ENCODE results near the gene EYA2. TPM values are rescaled to one million over a fixed set of nuclear protein-coding genes. Genes with fewer than 3 reads are reported as not detected.

The EYA2 gene
- total and polyA plus RNA-seq, 2 of the 4 experiments (the other 2 are of a cell fraction) = 2.3 to 5.4 TPM

DNA sequence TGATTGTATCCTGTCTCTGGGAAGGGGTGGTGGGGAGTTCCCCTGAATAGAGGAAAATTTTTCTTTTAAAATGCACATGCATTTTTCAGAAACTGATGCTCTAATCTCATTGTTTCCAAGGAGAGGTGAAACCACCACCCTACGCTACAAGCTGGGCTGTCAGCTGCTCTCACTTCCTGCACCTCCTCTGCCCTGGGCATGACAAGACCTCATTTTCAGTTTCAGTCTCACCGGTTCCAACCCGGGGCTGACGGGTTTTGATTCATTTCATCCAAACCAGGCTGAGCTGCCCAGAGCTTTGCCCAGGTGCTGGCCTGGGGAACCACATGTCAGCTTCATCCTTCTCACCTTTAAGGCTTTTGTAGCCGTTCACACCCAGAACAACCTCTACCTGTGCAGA is 99.7 kb downstream of the EYA2 start:
- TF ChIP-seq MXI1 (IDR thresholded peaks at IDR 0.05; ENCODE audit: borderline replicate concordance, low read depth, low read length) (no peak), POLR2A (IDR thresholded peaks at IDR 0.05; ENCODE audit: low read depth, low read length) (no peak), NFE2L2 (IDR thresholded peaks at IDR 0.05; ENCODE audit: low read depth, low read length) (no peak), CEBPB (IDR thresholded peaks at IDR 0.05; ENCODE audit: low read depth, low read length) (no peak), BHLHE40 (IDR thresholded peaks at IDR 0.05; ENCODE audit: low read depth, low read length) (no peak)
- TF ChIP-seq, protein P1, sequence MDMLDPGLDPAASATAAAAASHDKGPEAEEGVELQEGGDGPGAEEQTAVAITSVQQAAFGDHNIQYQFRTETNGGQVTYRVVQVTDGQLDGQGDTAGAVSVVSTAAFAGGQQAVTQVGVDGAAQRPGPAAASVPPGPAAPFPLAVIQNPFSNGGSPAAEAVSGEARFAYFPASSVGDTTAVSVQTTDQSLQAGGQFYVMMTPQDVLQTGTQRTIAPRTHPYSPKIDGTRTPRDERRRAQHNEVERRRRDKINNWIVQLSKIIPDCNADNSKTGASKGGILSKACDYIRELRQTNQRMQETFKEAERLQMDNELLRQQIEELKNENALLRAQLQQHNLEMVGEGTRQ (IDR thresholded peaks at IDR 0.05; ENCODE audit: low read depth, low read length) = no peak
- TF ChIP-seq, protein P2, sequence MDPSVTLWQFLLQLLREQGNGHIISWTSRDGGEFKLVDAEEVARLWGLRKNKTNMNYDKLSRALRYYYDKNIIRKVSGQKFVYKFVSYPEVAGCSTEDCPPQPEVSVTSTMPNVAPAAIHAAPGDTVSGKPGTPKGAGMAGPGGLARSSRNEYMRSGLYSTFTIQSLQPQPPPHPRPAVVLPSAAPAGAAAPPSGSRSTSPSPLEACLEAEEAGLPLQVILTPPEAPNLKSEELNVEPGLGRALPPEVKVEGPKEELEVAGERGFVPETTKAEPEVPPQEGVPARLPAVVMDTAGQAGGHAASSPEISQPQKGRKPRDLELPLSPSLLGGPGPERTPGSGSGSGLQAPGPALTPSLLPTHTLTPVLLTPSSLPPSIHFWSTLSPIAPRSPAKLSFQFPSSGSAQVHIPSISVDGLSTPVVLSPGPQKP (IDR thresholded peaks at IDR 0.05; ENCODE audit: borderline replicate concordance, low read depth, low read length) = no peak
- TF ChIP-seq, protein P3, sequence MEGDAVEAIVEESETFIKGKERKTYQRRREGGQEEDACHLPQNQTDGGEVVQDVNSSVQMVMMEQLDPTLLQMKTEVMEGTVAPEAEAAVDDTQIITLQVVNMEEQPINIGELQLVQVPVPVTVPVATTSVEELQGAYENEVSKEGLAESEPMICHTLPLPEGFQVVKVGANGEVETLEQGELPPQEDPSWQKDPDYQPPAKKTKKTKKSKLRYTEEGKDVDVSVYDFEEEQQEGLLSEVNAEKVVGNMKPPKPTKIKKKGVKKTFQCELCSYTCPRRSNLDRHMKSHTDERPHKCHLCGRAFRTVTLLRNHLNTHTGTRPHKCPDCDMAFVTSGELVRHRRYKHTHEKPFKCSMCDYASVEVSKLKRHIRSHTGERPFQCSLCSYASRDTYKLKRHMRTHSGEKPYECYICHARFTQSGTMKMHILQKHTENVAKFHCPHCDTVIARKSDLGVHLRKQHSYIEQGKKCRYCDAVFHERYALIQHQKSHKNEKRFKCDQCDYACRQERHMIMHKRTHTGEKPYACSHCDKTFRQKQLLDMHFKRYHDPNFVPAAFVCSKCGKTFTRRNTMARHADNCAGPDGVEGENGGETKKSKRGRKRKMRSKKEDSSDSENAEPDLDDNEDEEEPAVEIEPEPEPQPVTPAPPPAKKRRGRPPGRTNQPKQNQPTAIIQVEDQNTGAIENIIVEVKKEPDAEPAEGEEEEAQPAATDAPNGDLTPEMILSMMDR (conservative IDR thresholded peaks at IDR 0.05; ENCODE audit: low read depth, low read length) = no peak
- H2BK20ac ChIP-seq (ENCODE audit: low read depth, low read length) = no peak overlapping the region
- H3K9me1 ChIP-seq (ENCODE audit: insufficient read depth, low read length) = no peaks in the 10 kb centered on the region
- H2AFZ ChIP-seq (replicated peaks; ENCODE audit: low read length, poor library complexity) = no peak overlapping the region
- H2BK15ac ChIP-seq (ENCODE audit: low read depth, low read length) = no peak overlapping the region
- no peak overlapping the region for H2BK5ac ChIP-seq (ENCODE audit: low read depth, low read length, poor library complexity, severe bottlenecking)
- no peak overlapping the region for H3K14ac ChIP-seq (replicated peaks; ENCODE audit: low read depth, low read length)
- H3K4me1 ChIP-seq (ENCODE audit: control insufficient read depth, insufficient read depth, low read length) = no peaks in the 10 kb centered on the region; the same call in 1 of the 2 replicates
- no peak overlapping the region for H2AK9ac ChIP-seq (replicated peaks; ENCODE audit: low read depth, low read length, poor library complexity)
- H2AK5ac ChIP-seq (ENCODE audit: low read depth, low read length) = no peak overlapping the region
- H3K9me3 ChIP-seq (ENCODE audit: control insufficient read depth, insufficient read depth, low read length) = no peaks in the 10 kb centered on the region
- no peaks in the 10 kb centered on the region for H3K79me1 ChIP-seq (ENCODE audit: low read depth in 1 of 2, low read length in 2 of 2)
- no peak overlapping the region for H4K91ac ChIP-seq (ENCODE audit: insufficient read depth, low read depth, low read length)
- H3K23ac ChIP-seq (ENCODE audit: low read depth, low read length) = no peak overlapping the region
- DNase-seq (no peak), ATAC-seq (ENCODE audit: low read depth) (no peak)
- H3K36me3 ChIP-seq (ENCODE audit: control insufficient read depth, insufficient read depth, low read length) = 0 out of 2 replicates have a peak, but pooled peaks cover 2% of the 10 kb centered on the region
- H3K27ac ChIP-seq (ENCODE audit: insufficient read depth, low read length) = no peak overlapping the region
- no peak overlapping the region for H3K56ac ChIP-seq (ENCODE audit: extremely low read depth, insufficient read depth, low read length)
- H4K5ac ChIP-seq (ENCODE audit: low read depth, low read length) = no peak overlapping the region
- dilution Hi-C loops (cut with HindIII; ENCODE audit: low sequenced_read_pairs, unreplicated experiment) (no loop called here), in situ Hi-C loops (cut with MboI; ENCODE audit: low sequenced_read_pairs) (no loop called here), intact Hi-C loops (cut with micrococcal nuclease) (no loop called here)
- no peak overlapping the region for H2BK120ac ChIP-seq (ENCODE audit: low read depth, low read length)
- BruUV-seq (replicated peaks) = no TSS peak
- no peaks in the 10 kb centered on the region for H3K27me3 ChIP-seq (ENCODE audit: control insufficient read depth, insufficient read depth, low read length)
- 54% methylated on average over 3 of the region's 5 CpGs; no CpG with 5 or more reads in 1 of the 2 experiments for WGBS, 2 experiments (ENCODE audit: extremely low coverage in 2 of 2, insufficient read length in 1 of 2)
- CTCF ChIA-PET = no interaction called here
- POLR2A ChIA-PET (ENCODE audit: unreplicated experiment) = no interaction called here
- H3K18ac ChIP-seq (ENCODE audit: low read depth, low read length) = no peak overlapping the region
- no peak overlapping the region for H3K9ac ChIP-seq (ENCODE audit: low read depth, low read length)
- H4K20me1 ChIP-seq (ENCODE audit: insufficient read depth, low read length) = no peaks in the 10 kb centered on the region
- no peak overlapping the region for H3K4ac ChIP-seq (ENCODE audit: low read depth, low read length)
- H3K4me2 ChIP-seq (ENCODE audit: low read depth, low read length) = no peak overlapping the region
- no peak overlapping the region for H4K8ac ChIP-seq (ENCODE audit: low read depth in 2 of 2, low read length in 2 of 2)
- no peak overlapping the region for H3K4me3 ChIP-seq (ENCODE audit: insufficient read depth, low read depth, low read length)

Measured in IMR-90 (cell line).